ENCODE data around the gene ARHGAP8. TPM values are rescaled to one million over a fixed set of nuclear protein-coding genes. Genes with fewer than 3 reads are reported as not detected.

ARHGAP8 gene
- total and polyA plus RNA-seq, 2 experiments from 2014 or later: 24.0 to 50.4 TPM

DNA sequence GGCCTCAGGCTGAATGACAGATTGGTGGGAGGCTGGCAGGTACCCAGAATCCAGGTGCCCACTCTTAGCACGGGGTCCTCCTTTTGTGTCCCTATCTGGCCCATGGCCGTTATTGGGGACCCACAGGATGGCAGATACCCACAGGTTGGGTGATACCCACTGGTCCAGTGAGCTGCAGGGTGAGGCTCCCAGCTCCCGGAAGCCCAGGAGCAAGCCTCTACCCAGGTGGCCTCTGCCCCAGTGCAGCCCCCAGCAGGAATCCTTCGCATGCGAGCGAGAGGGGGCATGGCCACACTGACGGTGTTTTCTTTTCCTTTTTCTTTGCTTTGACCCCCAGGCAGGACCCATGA, 141.3 kb downstream of the ARHGAP8 start:
- no peaks in the 10 kb centered on the region for H4K20me1 ChIP-seq (ENCODE audit: insufficient read depth, poor library complexity, severe bottlenecking)
- no peak overlapping the region for H3K27ac ChIP-seq
- no peak overlapping the region for H2AFZ ChIP-seq
- H3K9me3 ChIP-seq (ENCODE audit: low read depth): no peaks in the 10 kb centered on the region
- DNase-seq (ENCODE audit: low spot score): no peak
- no peaks in the 10 kb centered on the region for H3K4me1 ChIP-seq (ENCODE audit: insufficient read depth)
- no peak overlapping the region for H3K4me3 ChIP-seq
- H3K36me3 ChIP-seq (replicated peaks; ENCODE audit: insufficient read depth, low read depth): no peaks in the 10 kb centered on the region
- H3K27me3 ChIP-seq: no peaks in the 10 kb centered on the region
- 93% methylated on average over 7 of the region's 7 CpGs for WGBS (ENCODE audit: low lambda C conversion rate, missing lambda C conversion rate)
- H3K79me2 ChIP-seq: no peaks in the 10 kb centered on the region
- no peak overlapping the region for H3K4me2 ChIP-seq
- no peaks in the 10 kb centered on the region for H3K9me2 ChIP-seq (replicated peaks; ENCODE audit: insufficient read depth)
- TF ChIP-seq, protein P1, sequence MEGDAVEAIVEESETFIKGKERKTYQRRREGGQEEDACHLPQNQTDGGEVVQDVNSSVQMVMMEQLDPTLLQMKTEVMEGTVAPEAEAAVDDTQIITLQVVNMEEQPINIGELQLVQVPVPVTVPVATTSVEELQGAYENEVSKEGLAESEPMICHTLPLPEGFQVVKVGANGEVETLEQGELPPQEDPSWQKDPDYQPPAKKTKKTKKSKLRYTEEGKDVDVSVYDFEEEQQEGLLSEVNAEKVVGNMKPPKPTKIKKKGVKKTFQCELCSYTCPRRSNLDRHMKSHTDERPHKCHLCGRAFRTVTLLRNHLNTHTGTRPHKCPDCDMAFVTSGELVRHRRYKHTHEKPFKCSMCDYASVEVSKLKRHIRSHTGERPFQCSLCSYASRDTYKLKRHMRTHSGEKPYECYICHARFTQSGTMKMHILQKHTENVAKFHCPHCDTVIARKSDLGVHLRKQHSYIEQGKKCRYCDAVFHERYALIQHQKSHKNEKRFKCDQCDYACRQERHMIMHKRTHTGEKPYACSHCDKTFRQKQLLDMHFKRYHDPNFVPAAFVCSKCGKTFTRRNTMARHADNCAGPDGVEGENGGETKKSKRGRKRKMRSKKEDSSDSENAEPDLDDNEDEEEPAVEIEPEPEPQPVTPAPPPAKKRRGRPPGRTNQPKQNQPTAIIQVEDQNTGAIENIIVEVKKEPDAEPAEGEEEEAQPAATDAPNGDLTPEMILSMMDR (IDR thresholded peaks at IDR 0.05; ENCODE audit: poor library complexity): no peak
- TF ChIP-seq EZH2 (IDR thresholded peaks at IDR 0.05; ENCODE audit: borderline replicate concordance): no peak
- TF ChIP-seq EZH2phosphoT487 (IDR thresholded peaks at IDR 0.05; ENCODE audit: low read depth, severe bottlenecking, unreplicated experiment): no peak

DNA sequence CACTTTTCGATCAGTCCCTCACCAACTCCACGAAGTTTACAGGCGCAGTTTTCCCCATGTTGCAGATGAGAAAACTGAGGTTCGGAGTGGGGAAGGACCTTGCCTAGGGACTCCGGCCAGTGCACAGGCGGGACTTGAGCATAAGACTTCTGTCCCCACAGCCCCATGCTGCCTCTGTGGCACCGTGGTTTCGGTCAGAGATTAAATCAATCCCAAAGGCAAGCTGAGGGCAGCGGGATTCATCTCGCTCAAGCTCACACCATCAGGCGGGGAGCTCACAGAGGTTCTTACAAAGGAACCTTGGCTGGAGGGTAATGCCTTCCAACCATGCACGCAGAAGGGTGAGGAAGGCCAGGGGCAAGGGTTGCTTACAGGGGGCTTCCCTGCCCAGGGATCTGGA, 141.9 kb downstream of the ARHGAP8 start:
- Histone ChIP-seq H3K9me2 (replicated peaks; ENCODE audit: insufficient read depth) (no peaks in the 10 kb centered on the region), H3K27ac (no peak overlapping the region), H3K4me3 (no peak overlapping the region), H3K27me3 (no peaks in the 10 kb centered on the region), H3K36me3 (replicated peaks; ENCODE audit: insufficient read depth, low read depth) (no peaks in the 10 kb centered on the region), H3K4me1 (ENCODE audit: insufficient read depth) (no peaks in the 10 kb centered on the region), H3K9me3 (ENCODE audit: low read depth) (no peaks in the 10 kb centered on the region), H2AFZ (no peak overlapping the region), H3K4me2 (no peak overlapping the region), H4K20me1 (ENCODE audit: insufficient read depth, poor library complexity, severe bottlenecking) (no peaks in the 10 kb centered on the region), H3K79me2 (no peaks in the 10 kb centered on the region)
- DNase-seq (ENCODE audit: low spot score): no peak
- TF ChIP-seq, protein P1 (IDR thresholded peaks at IDR 0.05; ENCODE audit: poor library complexity): no peak
- TF ChIP-seq EZH2 (IDR thresholded peaks at IDR 0.05; ENCODE audit: borderline replicate concordance): no peak
- TF ChIP-seq EZH2phosphoT487 (IDR thresholded peaks at IDR 0.05; ENCODE audit: low read depth, severe bottlenecking, unreplicated experiment): no peak
- 91% methylated on average over 12 of the region's 12 CpGs for WGBS (ENCODE audit: low lambda C conversion rate, missing lambda C conversion rate)

DNA sequence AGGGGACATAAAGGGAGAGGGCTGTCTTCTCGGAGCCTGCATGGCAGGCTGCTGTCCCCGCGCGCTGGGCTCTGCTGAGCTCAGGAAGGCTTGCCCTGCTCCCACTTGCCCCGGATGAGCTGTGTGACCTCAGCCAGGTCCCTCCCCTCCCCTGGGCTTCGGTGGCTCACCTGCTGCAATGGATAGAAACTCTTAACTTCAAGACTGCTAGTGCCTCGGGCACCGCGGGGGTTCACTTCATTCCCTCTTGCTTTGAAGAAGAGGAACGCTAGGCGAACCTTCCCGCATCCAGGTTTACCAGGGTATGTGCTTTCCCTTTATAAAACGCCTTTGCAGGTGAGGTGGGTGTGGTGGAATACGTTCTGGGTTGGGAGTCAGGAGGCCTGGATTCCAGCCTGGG, 142.4 kb downstream of the ARHGAP8 start:
- H2AFZ ChIP-seq: no peak overlapping the region
- no peak overlapping the region for H3K4me3 ChIP-seq
- no peak for DNase-seq (ENCODE audit: low spot score)
- H3K4me1 ChIP-seq (ENCODE audit: insufficient read depth): no peaks in the 10 kb centered on the region
- H3K27me3 ChIP-seq: no peaks in the 10 kb centered on the region
- no peak for TF ChIP-seq EZH2phosphoT487 (IDR thresholded peaks at IDR 0.05; ENCODE audit: low read depth, severe bottlenecking, unreplicated experiment)
- TF ChIP-seq EZH2 (IDR thresholded peaks at IDR 0.05; ENCODE audit: borderline replicate concordance): no peak
- TF ChIP-seq, protein P1 (IDR thresholded peaks at IDR 0.05; ENCODE audit: poor library complexity): no peak
- no peaks in the 10 kb centered on the region for H3K9me3 ChIP-seq (ENCODE audit: low read depth)
- no peaks in the 10 kb centered on the region for H3K36me3 ChIP-seq (replicated peaks; ENCODE audit: insufficient read depth, low read depth)
- H3K27ac ChIP-seq: no peak overlapping the region
- no peaks in the 10 kb centered on the region for H3K9me2 ChIP-seq (replicated peaks; ENCODE audit: insufficient read depth)
- H3K4me2 ChIP-seq: no peak overlapping the region
- H3K79me2 ChIP-seq: no peaks in the 10 kb centered on the region
- H4K20me1 ChIP-seq (ENCODE audit: insufficient read depth, poor library complexity, severe bottlenecking): no peaks in the 10 kb centered on the region
- 95% methylated on average over 14 of the region's 14 CpGs for WGBS (ENCODE audit: low lambda C conversion rate, missing lambda C conversion rate)

All from hepatocyte (in vitro differentiated cells).